Measurements from ENCODE around the gene SERAC1. TPM values are rescaled to one million over a fixed set of nuclear protein-coding genes. Genes with fewer than 3 reads are reported as not detected.
"Not testable (repeated sequence)": the region's sequence is repeated elsewhere in the genome, so short reads cannot be mapped to it uniquely, and the experiment has no call there.

The SERAC1 gene
- polyA plus RNA-seq, 1 donor: 5.3 TPM

- no peak for DNase-seq (ENCODE audit: low read depth)
Observed at GRCh38 chr6:158174514-158174913, 6.5 kb upstream of the SERAC1 start.

DNA sequence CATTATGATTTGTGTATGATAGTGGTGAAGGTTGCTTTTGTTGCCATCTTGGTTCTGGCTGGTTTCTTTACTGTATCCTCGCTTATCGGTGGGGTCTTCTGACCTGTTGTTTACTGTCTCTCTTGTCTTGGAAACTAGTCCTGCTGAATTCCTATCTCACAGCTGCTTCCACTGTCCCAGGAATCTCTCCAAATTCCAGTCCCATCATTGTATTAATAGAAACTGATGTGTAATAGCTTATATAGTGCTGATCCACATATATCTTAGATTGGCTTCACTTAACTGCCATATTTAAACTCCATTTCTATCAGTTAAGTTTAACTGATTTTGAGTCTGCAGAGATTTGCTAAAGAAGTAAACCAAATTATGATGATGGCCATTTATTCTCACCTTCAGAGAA lies 6.0 kb upstream of the SERAC1 start:
- no peak for DNase-seq (ENCODE audit: low read depth)

DNA sequence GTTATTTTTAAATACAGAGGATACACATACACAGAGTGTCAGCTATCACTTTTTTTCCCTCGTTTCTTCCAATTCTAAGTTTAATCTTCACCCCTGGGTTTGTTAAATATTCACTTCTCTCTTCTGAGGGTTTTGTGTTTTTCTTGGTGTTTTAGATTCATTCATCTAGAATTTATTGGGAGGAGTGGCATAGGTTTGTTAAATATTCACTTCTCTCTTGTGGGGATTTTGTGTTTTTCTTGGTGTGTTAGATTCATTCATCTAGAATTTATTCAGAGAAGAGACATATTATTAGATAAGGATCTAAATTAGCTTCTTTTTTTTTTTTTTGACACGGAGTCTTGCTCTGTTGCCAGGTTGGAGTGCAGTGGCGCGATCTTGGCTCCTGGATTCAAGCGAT lies 3.9 kb upstream of the SERAC1 start:
- no peak for DNase-seq (ENCODE audit: low read depth)

DNA sequence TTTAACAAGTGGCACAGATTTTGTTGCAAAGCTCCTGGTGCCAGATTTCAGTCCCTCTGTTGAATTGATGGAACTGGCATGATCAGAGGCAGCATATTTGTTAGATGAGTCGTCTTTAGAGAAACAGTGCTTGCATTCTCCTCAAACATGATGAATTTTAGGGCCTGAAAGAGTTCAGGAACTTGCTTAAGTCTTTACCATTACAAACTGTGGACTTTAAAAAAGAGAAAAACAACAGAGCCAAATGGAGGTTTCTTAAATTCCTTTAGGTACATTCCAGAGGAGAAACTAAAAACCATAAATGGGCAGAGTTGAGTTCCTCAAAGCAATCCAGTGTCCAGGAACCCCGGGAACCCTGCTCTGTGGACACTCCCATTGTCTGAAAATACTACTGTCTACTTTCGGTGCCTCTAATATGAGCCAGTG lies 2.6 kb upstream of the SERAC1 start:
- DNase-seq (ENCODE audit: low read depth): no peak

GRCh38 chr6:158169634-158170033 lies 1.6 kb upstream of the SERAC1 start:
- not testable (repeated sequence) for DNase-seq (ENCODE audit: low read depth)

DNA sequence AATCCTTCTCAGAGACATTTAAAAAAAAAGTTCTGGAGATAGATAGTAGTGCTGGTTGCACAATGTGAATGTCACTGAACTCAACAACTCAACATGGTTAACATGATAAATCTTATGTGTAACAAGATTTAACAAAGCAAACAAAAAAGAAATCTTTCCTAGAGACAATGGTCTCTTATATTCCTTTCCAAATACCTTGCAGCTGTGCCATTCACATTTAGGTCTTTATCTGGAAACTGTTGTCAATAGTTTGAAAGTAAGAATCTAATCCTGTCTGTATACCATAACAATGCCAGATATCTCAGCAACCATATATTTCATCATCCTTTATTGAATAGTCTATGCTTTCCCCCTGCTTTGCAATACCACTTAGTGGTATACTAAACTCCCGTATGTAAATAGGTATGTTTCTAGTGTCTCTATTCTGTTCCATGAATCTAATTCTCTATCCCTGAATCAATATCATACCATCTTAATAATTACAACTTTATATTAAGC lies 2.1 kb downstream of the SERAC1 start:
- no peak for DNase-seq (ENCODE audit: low read depth)

- DNase-seq (ENCODE audit: low read depth): no peak
Observed at GRCh38 chr6:158164579-158165170, 3.4 kb downstream of the SERAC1 start.

DNA sequence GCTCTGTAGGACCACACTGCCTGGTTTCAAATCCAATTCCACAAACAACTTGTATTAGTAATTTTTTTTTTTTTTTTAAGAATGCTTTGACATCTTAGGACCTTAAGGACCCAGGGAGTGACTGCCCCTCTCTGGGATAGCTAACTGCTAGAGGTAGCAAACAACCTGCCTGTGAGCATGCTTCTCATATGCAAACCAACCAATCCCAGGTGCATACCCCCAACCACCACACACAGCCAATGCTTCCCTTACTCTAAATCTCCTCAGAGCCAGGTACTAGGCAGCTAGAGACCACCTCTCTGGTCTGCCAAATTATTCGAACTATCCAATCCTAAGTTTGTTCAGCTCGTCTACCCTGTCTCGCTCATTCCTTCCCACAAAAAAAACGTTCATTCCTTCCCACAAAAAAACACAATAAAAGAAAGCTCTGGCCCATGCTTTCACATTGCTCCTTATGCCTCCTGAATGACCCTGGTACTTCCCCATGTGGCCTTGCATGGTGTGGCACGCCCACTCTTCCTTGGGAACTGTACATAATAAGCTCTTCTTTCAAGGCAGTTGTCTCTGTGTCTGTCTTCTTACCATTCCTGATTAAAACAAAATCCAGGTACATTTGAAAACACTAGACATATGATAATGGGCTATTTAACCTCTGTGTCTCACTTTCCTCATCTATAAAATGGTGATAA lies 6.4 kb downstream of the SERAC1 start:
- DNase-seq (ENCODE audit: low read depth): no peak

DNA sequence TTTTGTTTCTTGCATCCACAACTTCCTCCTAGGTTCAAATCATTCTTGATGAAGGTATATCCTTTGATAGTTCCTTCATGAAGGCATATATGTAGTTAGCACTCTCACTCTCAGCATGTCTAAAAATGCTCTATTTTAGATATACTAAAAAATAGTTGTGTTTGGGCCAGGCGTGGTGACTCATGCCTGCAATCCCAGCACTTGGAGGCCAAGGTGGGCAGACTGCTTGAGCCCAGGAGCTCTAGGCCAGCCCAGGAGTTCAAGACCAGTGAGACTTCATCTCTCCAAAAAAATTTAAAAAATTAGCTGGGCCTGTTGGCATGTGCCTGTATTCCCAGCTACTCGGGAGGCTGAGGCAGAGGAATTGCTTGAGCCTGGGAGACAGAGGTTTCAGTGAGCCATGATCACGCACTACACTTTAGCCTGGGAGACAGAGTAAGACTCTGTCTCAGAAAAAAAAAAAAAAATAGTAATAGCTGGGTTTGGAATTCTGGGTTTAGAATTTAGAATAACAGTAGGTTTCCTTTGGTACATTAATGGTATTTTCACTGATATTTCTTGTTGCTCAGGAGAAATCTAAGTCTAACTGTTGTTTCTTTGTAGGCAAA lies 7.0 kb downstream of the SERAC1 start:
- DNase-seq (ENCODE audit: low read depth): no peak

DNA sequence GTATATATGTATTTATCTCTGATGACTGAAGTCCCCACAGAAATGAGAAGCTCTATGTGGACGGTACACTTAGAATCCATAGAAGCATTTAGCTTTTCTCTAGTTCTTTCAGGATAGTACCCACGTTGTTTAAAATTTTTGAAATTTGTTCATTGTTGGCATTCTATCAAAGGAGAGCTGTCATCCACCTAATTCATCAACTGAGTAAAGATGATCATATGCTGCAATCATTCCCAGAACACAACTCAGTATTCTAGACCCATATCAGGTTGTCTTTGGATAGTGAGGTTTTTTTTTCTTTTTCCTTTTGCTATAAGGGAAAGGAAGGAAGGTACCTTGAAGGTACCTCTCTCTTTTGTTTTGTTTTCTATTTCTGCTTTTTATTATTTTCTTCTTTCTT lies 9.3 kb downstream of the SERAC1 start:
- no peak for DNase-seq (ENCODE audit: low read depth)

- no peak for DNase-seq (ENCODE audit: low read depth)
Observed at GRCh38 chr6:158158123-158158522, 9.9 kb downstream of the SERAC1 start.

- DNase-seq (ENCODE audit: low read depth): no peak
Observed at GRCh38 chr6:158157064-158157764, 10.8 kb downstream of the SERAC1 start.

DNA sequence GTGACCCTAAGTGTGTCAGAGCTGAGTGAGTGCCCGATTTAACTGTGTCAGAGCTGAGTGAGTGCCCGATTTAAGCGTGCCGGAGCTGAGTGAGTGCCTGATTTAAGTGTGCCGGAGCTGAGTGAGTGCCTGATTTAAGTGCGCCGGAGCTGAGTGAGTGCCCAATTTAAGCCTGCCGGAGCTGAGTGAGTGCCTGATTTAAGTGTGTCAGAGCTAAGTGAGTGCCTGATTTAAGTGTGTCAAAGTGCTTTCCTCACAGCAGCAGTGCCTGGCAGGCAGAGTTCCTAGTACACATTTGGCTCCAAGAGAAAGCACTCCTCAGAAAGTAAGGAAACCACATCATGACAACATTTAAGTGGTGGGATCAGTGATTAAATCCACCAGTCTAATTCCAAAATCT lies 13.2 kb downstream of the SERAC1 start:
- DNase-seq (ENCODE audit: low read depth): no peak

DNA sequence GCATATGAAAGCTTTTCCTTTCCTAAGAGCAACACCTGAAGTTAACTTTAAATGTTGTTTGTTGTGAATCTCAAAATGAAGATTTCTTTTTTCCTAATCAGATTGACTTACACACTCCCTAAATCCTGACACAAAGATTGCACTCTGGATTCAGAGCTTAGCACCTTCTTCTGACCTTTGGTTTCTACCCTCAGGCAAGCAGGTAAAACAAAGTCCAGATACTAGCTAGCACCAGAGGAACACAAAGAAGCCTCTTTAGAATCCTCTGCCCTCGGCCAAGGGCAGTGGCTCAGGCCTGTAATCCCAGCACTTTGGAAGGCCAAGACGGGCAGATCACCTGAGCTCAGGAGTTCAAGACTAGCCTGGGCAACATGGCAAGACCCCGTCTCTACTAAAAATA lies 14.5 kb downstream of the SERAC1 start:
- DNase-seq (ENCODE audit: low read depth): no peak

GRCh38 chr6:158152659-158153058 lies 15.4 kb downstream of the SERAC1 start:
- DNase-seq (ENCODE audit: low read depth): no peak

- not testable (repeated sequence) for DNase-seq (ENCODE audit: low read depth)
Observed at GRCh38 chr6:158152025-158152424, 16.0 kb downstream of the SERAC1 start.

GRCh38 chr6:158150701-158151100 lies 17.4 kb downstream of the SERAC1 start:
- no peak for DNase-seq (ENCODE audit: low read depth)

DNA sequence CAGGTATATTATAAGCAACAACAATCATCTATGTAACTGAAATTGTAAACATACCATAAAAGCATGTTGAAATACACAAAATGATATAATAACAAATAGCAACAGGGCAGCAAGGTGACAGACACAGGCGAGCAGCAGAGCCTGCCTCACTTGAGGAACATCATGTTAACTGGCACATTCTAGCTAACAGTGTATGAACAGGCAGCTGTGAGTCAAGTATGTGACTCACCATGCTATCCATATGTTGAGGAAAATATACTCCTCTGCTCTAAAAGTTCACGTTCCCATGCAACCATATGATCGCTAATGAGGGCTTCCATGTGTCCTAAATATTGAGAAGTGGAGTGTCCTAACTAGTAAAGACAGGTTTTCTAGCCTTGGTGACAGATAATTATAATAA lies 18.4 kb downstream of the SERAC1 start:
- no peak for DNase-seq (ENCODE audit: low read depth)

DNA sequence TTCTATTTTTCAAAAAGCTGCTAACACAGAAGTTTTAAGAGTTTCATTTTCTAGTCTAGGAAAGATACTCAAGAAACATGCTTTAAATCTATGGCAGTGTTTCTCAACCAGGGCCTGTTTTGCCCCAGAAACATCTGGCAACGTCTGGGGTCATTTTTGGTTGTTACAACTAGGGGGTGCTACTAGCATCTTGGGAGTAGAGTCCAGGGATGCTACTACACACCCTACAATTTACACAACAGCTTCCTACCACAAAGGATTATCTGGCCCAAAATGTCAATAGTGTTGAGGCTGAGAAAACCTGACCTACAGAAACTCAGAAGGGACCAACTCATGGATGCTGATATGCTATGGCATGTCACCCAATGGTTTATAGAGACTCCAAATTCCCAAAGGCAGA lies 24.4 kb downstream of the SERAC1 start:
- no peak for DNase-seq (ENCODE audit: low read depth)

DNA sequence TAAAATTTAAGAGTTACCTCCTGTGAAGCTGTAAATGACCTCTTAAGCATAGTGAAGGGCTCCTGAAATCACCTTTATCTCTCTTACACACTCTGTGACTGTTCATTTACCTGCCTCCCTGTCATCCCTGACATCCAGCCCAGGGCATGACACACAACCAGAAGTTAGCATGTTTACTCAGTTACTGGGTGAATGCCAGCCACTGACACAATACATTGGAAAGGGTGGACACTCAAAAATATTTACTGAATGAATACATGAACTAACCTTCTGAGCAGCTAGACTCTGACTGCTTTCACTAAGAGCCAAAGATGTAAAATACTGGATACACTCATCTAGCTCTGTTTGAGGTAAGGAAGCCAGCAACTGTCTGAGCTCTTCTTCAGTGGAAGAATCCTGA lies 25.3 kb downstream of the SERAC1 start:
- no peak for DNase-seq (ENCODE audit: low read depth)

- DNase-seq (ENCODE audit: low read depth): no peak
Observed at GRCh38 chr6:158131926-158132325, 36.1 kb downstream of the SERAC1 start.

- no peak for DNase-seq (ENCODE audit: low read depth)
Observed at GRCh38 chr6:158125271-158125670, 42.8 kb downstream of the SERAC1 start.

DNA sequence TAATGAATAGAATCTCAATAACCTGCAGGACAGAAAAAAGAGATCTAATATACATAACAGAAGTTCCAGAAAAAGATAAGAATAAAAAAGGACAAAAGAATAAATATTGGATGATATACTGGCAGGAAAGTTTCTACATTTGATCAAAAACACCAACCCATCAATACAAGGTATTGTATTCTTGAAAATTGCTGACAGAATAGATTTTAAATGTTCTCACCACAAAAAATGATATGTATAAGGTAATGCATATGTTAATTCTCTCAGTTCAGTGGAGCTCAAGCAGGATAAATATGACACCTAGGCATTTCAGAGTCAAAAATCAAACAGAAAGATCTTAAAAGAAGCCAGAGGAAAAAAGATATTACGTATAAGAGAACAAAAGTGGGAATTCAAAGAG lies 43.8 kb downstream of the SERAC1 start:
- no peak for DNase-seq (ENCODE audit: low read depth)

All from forelimb muscle (tissue), 1 donor.